DOHH2 (cell line): ENCODE results near the gene RRP7A.
"Not testable (repeated sequence)": the region's sequence is repeated elsewhere in the genome, so short reads cannot be mapped to it uniquely, and the experiment has no call there.

Experiments
- H3F3A ChIP-seq: fragments of 200-600 bp; sonication (generic), shearing (Covaris generic); 2 replicates; pipeline ENCODE4 v1.6.0; 2016; ENCODE audit warnings: antibody characterized with exemption, mild to moderate bottlenecking; ENCODE audit not compliant: control insufficient read depth, insufficient read depth
- H3K27ac ChIP-seq: fragments of 200-600 bp; sonication (generic); 2 replicates; pipeline ENCODE4 v1.5.1; 2014; ENCODE audit warnings: low read depth, mild to moderate bottlenecking, low read length, moderate library complexity
- H3K27me3 ChIP-seq: fragments of 200-600 bp; sonication (generic); 2 replicates; pipeline ENCODE4 v1.6.1; 2014; ENCODE audit warnings: mild to moderate bottlenecking, low read length, mixed read lengths; ENCODE audit not compliant: control insufficient read depth
- H3K36me3 ChIP-seq: fragments of 200-600 bp; sonication (generic); 2 replicates; pipeline ENCODE4 v1.6.1; 2014; ENCODE audit warnings: mild to moderate bottlenecking, low read length, moderate library complexity, mixed read lengths; ENCODE audit not compliant: control insufficient read depth
- H3K4me1 ChIP-seq: fragments of 200-600 bp; sonication (generic); 2 replicates; pipeline ENCODE4 v1.6.1; 2014; ENCODE audit warnings: mild to moderate bottlenecking, low read length, mixed read lengths; ENCODE audit not compliant: control insufficient read depth
- H3K4me2 ChIP-seq: fragments of 200-600 bp; sonication (generic); 2 replicates; pipeline ENCODE4 v1.6.0; 2014; ENCODE audit warnings: mild to moderate bottlenecking, low read length, moderate library complexity
- H3K4me3 ChIP-seq: fragments of 200-600 bp; sonication (generic); 2 replicates; pipeline ENCODE4 v1.5.1; 2014; ENCODE audit warnings: mild to moderate bottlenecking, low read length, mixed read lengths
- H3K79me2 ChIP-seq: fragments of 200-600 bp; sonication (generic); 2 replicates; pipeline ENCODE4 v1.6.1; 2014; ENCODE audit warnings: mild to moderate bottlenecking, low read length, mixed read lengths; ENCODE audit not compliant: control insufficient read depth
- H3K9me2 ChIP-seq: fragments of 200-600 bp; sonication (generic); replicated peaks from 2 replicates; pipeline ENCODE4 v1.6.1; 2014; ENCODE audit warnings: mild to moderate bottlenecking, low read length, mixed read lengths; ENCODE audit not compliant: control insufficient read depth
- H3K9me3 ChIP-seq: fragments of 200-600 bp; sonication (generic); 2 replicates; pipeline ENCODE4 v1.6.1; 2014; ENCODE audit warnings: antibody characterized with exemption, low read length, mixed read lengths; ENCODE audit not compliant: control insufficient read depth, insufficient read depth
- H4K20me1 ChIP-seq: fragments of 200-600 bp; sonication (generic); 2 replicates; pipeline ENCODE4 v1.6.0; 2014; ENCODE audit warnings: low read depth, mild to moderate bottlenecking, antibody characterized with exemption, low read length, moderate library complexity; ENCODE audit not compliant: control insufficient read depth, insufficient read depth
- CTCF ChIP-seq: fragments of 200-600 bp; sonication (generic); IDR thresholded peaks from one replicate; pipeline ENCODE4 v1.5.1; 2014; ENCODE audit warnings: antibody characterized with exemption, mild to moderate bottlenecking, low read depth, low read length; ENCODE audit not compliant: poor library complexity, severe bottlenecking
- EZH2phosphoT487 ChIP-seq: fragments of 200-600 bp; sonication (generic); IDR thresholded peaks from 2 replicates; pipeline ENCODE4 v1.6.1; 2017; ENCODE audit warnings: borderline replicate concordance, mild to moderate bottlenecking, antibody characterized with exemption, low read length, moderate library complexity, mixed read lengths

RRP7A gene

GRCh38 chr22:42560781-42561180 lies 41.2 kb upstream of the RRP7A start:
- Histone ChIP-seq H3K27me3 (no peaks in the 10 kb centered on the region), H3K79me2 (peaks cover 4% of the 10 kb centered on the region; the same call in 1 of the 2 replicates), H3K4me3 (no peak overlapping the region), H3K4me2 (no peak overlapping the region), H4K20me1 (no peaks in the 10 kb centered on the region), H3K9me3 (no peaks in the 10 kb centered on the region), H3F3A (peaks cover 13% of the 10 kb centered on the region), H3K27ac (no peak overlapping the region), H3K9me2 (no peaks in the 10 kb centered on the region), H3K4me1 (peaks cover 34% of the 10 kb centered on the region), H3K36me3 (peaks cover 3% of the 10 kb centered on the region; the same call in 1 of the 2 replicates)
- TF ChIP-seq EZH2phosphoT487 (no peak), CTCF (peak; percentile 82)

- TF ChIP-seq CTCF (no peak), EZH2phosphoT487 (no peak)
- no peaks in the 10 kb centered on the region for H3K9me2 ChIP-seq
- no peaks in the 10 kb centered on the region for H4K20me1 ChIP-seq
- peaks cover 13% of the 10 kb centered on the region for H3F3A ChIP-seq
- H3K9me3 ChIP-seq = no peaks in the 10 kb centered on the region
- no peak overlapping the region for H3K4me3 ChIP-seq
- H3K36me3 ChIP-seq = peaks cover 3% of the 10 kb centered on the region; the same call in 1 of the 2 replicates
- no peaks in the 10 kb centered on the region for H3K27me3 ChIP-seq
- H3K4me1 ChIP-seq = peaks cover 34% of the 10 kb centered on the region
- no peak overlapping the region for H3K27ac ChIP-seq
- H3K79me2 ChIP-seq = peaks cover 4% of the 10 kb centered on the region; the same call in 1 of the 2 replicates
- no peak overlapping the region for H3K4me2 ChIP-seq
Measured at GRCh38 chr22:42560381-42560780, 40.8 kb upstream of the RRP7A start.

DNA sequence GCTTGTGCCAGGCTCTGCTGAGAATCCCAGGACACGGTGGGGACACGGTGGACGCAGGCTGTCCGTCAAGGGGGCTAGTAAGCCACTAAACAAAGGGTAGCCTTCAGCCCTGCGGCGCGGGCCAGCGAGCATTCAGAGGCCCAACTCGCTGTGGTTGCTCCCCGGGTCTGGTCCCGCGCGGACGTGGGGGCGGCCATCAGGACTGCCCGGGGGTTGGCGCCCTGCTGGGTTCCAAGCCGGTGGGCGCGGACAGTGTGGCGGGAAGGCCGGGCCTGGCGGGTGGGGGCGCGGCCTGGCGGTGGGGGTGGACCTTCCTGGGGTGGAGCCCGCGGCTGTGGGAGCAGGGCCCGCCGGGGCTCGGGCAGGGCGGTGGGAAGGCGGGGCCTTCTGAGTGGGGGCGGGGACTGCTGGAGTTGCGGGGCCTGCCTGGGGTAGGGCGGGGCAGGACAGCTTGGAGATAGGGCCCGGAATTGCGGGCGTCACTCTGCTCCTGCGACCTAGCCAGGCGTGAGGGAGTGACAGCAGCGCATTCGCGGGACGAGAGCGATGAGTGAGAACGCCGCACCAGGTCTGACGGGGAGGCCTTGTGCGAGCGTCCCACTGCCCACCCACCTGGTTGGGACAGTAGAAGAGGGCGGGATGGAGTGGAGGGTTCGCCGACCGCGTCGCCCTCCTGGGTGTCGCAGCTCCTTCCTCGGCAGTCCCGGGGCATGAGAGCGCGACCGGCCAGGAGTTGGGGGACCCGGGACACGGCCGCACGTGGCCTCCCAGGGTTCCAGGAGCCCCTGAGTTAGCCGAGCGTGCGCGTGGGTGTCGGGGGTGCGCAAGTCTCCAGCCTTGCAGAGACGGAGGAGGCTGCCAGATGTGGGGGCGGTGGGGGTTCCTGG lies 34.1 kb upstream of the RRP7A start, which contains the start of gene SERHL2:
Gene SERHL2, plus strand, starts transcription at position 482 of the 887 bp plus-strand sequence. Its CDS starts 65 bp downstream, at position 547.
- no peaks in the 10 kb centered on the region for H3K9me2 ChIP-seq
- peaks cover 49% of the 10 kb centered on the region for H3K4me1 ChIP-seq
- peak within 1 kb of the TSS; percentile 88 for H3K27ac ChIP-seq
- no peaks in the 10 kb centered on the region for H4K20me1 ChIP-seq
- H3K4me2 ChIP-seq = peak within 1 kb of the TSS; percentile 84
- H3K36me3 ChIP-seq = no peaks in the 10 kb centered on the region
- no peaks in the 10 kb centered on the region for H3K79me2 ChIP-seq
- H3F3A ChIP-seq = peaks cover 20% of the 10 kb centered on the region
- H3K9me3 ChIP-seq = no peaks in the 10 kb centered on the region
- peak within 1 kb of the TSS; percentile 75 for H3K4me3 ChIP-seq
- no peaks in the 10 kb centered on the region for H3K27me3 ChIP-seq
- TF ChIP-seq CTCF = peak; percentile 38
- no peak for TF ChIP-seq EZH2phosphoT487

DNA sequence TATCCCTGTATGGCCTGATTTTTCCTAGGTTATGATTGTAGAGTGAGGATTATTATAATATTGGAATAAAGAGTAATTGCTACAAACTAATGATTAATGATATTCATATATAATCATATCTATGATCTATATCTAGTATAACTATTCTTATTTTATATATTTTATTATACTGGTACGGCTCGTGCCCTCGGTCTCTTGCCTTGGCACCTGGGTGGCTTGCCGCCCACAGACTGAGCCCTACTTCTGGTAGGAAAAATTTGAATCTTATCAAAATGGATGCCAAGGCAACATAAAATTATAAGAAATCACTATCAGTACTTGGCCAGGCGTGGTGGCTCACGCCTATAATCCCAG lies 32.7 kb upstream of the RRP7A start:
- peak overlapping the region; percentile 88 for H3K27ac ChIP-seq
- not testable (repeated sequence) for H3K36me3 ChIP-seq
- peak overlapping the region; percentile 75 for H3K4me3 ChIP-seq

More for the DNA sequence above, 32.7 kb upstream of the RRP7A start:
- H3K27me3 ChIP-seq, H3K9me2 ChIP-seq, H3K79me2 ChIP-seq, H3K9me3 ChIP-seq, H4K20me1 ChIP-seq: not testable (repeated sequence)
- Histone ChIP-seq H3F3A (peaks cover 25% of the 10 kb centered on the region), H3K4me2 (peak overlapping the region; percentile 84), H3K4me1 (peaks cover 49% of the 10 kb centered on the region)
